GM23338 (cell line): ENCODE results near the gene PRM1.

Experiments
- CREB1 ChIP-seq: fragments of 250-450 bp; sonication (Bioruptor Pico); IDR thresholded peaks from 2 replicates; pipeline ENCODE4 v1.5.0; 2020; ENCODE audit warnings: low read depth, mild to moderate bottlenecking, moderate library complexity
- CTCF ChIP-seq, 2 experiments: fragments of 200-600 bp in 1 of 2; sonication (generic) in 1 of 2; conservative IDR thresholded peaks; 2 replicates each; pipeline versions ENCODE4 v1.5.1 to v1.6.1; 2016 to 2017; ENCODE audit warnings: antibody characterized with exemption in 2 of 2, low read depth in 2 of 2, mild to moderate bottlenecking in 2 of 2, moderate library complexity in 1 of 2
- EZH2 ChIP-seq: fragments of 200-600 bp; sonication (generic); IDR thresholded peaks from one replicate; pipeline ENCODE4 v1.8.0; 2017; ENCODE audit warnings: antibody characterized with exemption, mild to moderate bottlenecking, low read depth; ENCODE audit not compliant: unreplicated experiment
- EZH2phosphoT487 ChIP-seq: fragments of 200-600 bp; sonication (generic); IDR thresholded peaks from one replicate; pipeline ENCODE4 v1.8.1; 2018; ENCODE audit warnings: antibody characterized with exemption; ENCODE audit not compliant: unreplicated experiment
- JUNB ChIP-seq: IDR thresholded peaks from one replicate; pipeline ENCODE4 v1.6.1; 2016; ENCODE audit warnings: antibody characterized with exemption; ENCODE audit not compliant: unreplicated experiment
- NANOG ChIP-seq: IDR thresholded peaks from 2 replicates; pipeline ENCODE4 v1.6.1; 2016; ENCODE audit warnings: antibody characterized with exemption, borderline replicate concordance
- POLR2AphosphoS5 ChIP-seq: IDR thresholded peaks from 2 replicates; pipeline ENCODE4 v1.6.1; 2016; ENCODE audit warnings: antibody characterized with exemption, low read depth
- REST ChIP-seq: IDR thresholded peaks from one replicate; pipeline ENCODE4 v1.6.1; 2018; ENCODE audit warnings: antibody characterized with exemption; ENCODE audit not compliant: unreplicated experiment
- ZNF114 ChIP-seq: fragments of 250-450 bp; sonication (Bioruptor Pico); IDR thresholded peaks from 2 replicates; pipeline ENCODE4 v1.5.0; 2020; ENCODE audit warnings: mild to moderate bottlenecking, moderate library complexity

DNA sequence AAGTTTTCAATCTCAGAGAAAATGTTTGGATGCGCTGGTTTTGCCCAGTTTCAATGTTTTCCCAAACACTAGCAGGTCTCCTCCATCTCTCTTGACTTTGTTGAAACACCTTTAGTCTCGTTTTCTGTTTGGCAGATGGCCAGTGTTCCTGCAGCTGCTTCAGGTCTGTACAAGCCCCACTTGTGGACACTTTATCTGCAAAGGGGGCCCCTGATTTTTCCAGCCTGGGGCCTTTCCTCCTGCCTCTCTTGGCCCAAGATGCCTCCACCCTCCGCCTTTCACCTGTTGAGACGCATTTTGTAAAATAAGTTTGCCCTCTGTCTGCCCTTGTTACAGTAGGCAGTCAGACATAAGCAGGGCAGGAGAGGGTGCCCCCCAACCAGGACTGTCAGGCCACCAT, 21.8 kb upstream of the PRM1 start:
- TF ChIP-seq EZH2: no peak
- no peak for TF ChIP-seq POLR2AphosphoS5
- no peak for TF ChIP-seq CTCF (conservative IDR thresholded peaks at IDR 0.05; ENCODE audit: low read depth in 2 of 2)
- TF ChIP-seq REST: no peak
- no peak for TF ChIP-seq CREB1 (CRISPR knock-in tag)
- no peak for TF ChIP-seq JUNB
- TF ChIP-seq EZH2phosphoT487: no peak
- no peak for TF ChIP-seq NANOG
- TF ChIP-seq ZNF114 (CRISPR knock-in tag): no peak
